AG09309 (cell line): ENCODE measurements around the gene ENPP1.

Experiments
- DNase-seq: peaks from one replicate; pipeline ENCODE4 v3.0.0-alpha.2; 2010; ENCODE audit warnings: low read depth
- H3K4me3 ChIP-seq: 2 replicates; pipeline ENCODE4 v1.5.1; 2011; ENCODE audit warnings: mild to moderate bottlenecking, low read depth, low read length, moderate library complexity; ENCODE audit not compliant: control insufficient read depth
- TF ChIP-seq, protein P1 (sequence below): IDR thresholded peaks from 2 replicates; pipeline ENCODE4 v1.5.1; 2011; ENCODE audit warnings: mild to moderate bottlenecking, low read depth, low read length, inconsistent platforms; ENCODE audit not compliant: insufficient read depth, control insufficient read depth; ENCODE audit errors: missing control alignments

ENPP1 gene

DNA sequence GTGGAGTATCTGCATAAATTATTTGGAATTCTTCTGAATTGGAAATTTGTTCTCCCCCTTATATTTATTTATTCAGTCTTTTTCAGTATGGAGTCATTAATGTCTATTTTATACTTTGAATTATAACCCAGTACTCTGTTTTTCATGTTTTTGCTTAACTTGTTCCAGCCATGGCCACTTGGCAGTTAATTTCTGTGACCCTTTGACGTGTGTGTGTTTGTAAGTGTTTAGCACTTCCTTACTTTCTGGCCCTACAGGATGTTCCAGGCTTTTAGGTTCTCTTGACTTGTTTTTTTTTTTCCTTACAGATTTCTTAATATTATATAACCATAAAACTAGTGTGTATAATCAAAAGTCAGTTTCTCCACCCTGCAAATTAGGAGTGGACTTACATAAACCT, 24.1 kb downstream of the ENPP1 start:
- TF ChIP-seq, protein P1, sequence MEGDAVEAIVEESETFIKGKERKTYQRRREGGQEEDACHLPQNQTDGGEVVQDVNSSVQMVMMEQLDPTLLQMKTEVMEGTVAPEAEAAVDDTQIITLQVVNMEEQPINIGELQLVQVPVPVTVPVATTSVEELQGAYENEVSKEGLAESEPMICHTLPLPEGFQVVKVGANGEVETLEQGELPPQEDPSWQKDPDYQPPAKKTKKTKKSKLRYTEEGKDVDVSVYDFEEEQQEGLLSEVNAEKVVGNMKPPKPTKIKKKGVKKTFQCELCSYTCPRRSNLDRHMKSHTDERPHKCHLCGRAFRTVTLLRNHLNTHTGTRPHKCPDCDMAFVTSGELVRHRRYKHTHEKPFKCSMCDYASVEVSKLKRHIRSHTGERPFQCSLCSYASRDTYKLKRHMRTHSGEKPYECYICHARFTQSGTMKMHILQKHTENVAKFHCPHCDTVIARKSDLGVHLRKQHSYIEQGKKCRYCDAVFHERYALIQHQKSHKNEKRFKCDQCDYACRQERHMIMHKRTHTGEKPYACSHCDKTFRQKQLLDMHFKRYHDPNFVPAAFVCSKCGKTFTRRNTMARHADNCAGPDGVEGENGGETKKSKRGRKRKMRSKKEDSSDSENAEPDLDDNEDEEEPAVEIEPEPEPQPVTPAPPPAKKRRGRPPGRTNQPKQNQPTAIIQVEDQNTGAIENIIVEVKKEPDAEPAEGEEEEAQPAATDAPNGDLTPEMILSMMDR: no peak
- H3K4me3 ChIP-seq: no peak overlapping the region

DNA sequence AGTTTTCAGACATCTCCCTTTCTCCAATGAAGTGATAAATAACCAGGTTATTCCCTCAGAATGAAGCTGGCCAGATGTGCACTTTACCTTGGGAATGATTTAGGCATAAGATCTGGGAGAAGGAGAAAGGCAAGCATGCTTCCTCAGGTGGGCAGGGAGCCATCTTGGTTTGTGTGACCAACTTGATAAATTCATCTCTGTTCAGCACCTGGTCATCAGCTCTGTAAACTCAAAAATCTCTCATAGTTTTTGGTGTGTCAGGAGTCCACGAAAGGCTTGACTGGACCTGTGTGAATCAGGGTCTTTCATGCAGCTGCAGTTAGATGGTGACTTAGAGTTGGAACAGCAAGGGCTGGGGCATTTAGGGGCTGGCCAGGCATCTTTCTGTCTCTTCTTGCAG, 24.5 kb downstream of the ENPP1 start:
- no peak for DNase-seq
- no peak overlapping the region for H3K4me3 ChIP-seq
- TF ChIP-seq, protein P1: no peak

More for the DNA sequence above, 24.1 kb downstream of the ENPP1 start:
- DNase-seq: no peak

DNA sequence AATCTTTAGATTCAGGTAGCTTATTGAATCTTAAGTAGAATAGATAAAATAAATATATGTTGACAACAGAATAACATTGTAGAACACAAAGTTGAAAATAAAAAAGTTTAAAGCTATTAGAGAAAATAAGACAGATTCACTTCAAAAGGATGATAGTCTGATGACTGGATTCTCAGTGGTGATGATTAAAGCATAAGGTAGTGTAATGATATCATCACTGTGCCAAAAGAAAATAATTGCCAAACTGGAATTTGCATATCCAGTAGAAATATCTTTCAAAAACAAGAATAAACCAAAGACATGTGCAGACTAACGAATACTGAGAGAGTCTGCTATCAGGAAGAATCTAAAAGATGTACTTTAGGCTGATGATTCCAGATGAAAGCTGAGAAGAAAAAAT, 30.2 kb downstream of the ENPP1 start:
- H3K4me3 ChIP-seq: no peak overlapping the region
- TF ChIP-seq, protein P1: no peak
- no peak for DNase-seq

DNA sequence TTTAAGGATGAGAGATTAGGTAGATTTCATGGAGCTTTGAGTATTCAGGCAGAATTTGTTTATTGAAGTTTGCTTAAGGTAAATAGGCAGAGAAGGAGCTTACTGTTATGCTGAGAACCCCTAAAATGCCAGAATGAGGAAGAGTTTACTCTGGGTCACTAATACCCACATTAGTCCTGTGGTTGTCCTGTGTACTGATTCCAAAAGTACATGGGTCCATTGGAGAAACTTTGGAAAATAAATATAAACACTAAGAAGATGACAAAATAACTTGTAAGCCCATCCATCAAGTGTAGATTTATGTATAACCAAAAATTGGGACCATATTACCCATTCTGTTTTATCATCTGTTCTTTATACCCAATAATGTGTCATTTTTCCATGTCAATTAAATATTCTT, 31.6 kb downstream of the ENPP1 start:
- no peak overlapping the region for H3K4me3 ChIP-seq
- TF ChIP-seq, protein P1: no peak
- no peak for DNase-seq

DNA sequence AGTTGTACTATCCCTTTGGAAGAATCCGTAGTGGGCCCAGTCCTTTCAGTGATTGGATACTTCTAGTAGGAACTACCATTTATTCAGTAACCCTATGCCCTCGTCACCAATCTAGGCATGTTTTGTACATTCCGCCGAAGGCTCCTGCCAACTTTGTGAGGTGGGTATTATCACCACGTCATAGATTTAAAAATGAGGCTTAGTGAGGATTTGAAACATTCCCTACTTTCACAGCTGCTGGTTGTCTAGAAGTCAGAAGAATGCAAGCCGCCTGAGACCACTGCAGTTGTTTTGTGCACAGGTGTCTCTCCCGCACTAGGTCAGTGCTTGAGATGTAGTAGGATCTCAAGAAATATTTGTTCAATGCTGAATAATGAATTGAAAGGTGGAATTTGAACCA, 32.6 kb downstream of the ENPP1 start:
- no peak for DNase-seq
- TF ChIP-seq, protein P1: no peak
- no peak overlapping the region for H3K4me3 ChIP-seq

DNA sequence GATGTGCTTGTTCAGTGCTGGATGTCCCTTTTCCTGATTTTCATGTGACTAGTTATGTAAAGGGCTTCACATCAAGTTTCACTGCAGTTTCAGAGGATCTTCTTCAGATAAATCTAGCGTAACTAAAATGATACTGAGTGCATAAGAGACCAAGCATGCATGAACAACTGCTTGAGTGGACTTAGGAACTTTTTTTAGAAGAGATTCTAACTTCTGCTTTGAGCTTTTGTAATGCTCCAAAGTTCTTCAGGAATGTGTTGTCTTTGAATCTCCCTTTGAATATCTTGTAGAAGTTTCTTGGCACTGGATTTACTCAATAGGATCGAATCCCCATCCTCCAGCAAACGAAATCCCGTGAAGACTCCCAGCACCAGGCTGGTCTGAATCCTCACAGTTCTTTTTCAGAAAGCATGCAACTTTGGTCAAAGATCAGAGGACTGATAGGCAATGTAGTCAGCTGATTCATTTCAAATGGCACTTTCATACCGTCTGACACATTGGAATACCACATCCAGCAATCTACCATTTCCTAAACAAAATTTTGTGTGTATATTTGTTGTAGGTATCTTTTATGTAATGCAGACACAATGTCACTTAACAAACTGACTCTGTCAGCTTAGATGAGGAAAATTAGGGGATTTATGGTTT, 33.2 kb downstream of the ENPP1 start:
- H3K4me3 ChIP-seq: no peak overlapping the region
- DNase-seq: no peak
- TF ChIP-seq, protein P1: no peak
